ENCODE results near the gene TBX21. TPM values are rescaled to one million over a fixed set of nuclear protein-coding genes. Genes with fewer than 3 reads are reported as not detected.

TBX21 gene, protein sequence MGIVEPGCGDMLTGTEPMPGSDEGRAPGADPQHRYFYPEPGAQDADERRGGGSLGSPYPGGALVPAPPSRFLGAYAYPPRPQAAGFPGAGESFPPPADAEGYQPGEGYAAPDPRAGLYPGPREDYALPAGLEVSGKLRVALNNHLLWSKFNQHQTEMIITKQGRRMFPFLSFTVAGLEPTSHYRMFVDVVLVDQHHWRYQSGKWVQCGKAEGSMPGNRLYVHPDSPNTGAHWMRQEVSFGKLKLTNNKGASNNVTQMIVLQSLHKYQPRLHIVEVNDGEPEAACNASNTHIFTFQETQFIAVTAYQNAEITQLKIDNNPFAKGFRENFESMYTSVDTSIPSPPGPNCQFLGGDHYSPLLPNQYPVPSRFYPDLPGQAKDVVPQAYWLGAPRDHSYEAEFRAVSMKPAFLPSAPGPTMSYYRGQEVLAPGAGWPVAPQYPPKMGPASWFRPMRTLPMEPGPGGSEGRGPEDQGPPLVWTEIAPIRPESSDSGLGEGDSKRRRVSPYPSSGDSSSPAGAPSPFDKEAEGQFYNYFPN
- not detected in 2 replicates for polyA plus RNA-seq (2013)

DNA sequence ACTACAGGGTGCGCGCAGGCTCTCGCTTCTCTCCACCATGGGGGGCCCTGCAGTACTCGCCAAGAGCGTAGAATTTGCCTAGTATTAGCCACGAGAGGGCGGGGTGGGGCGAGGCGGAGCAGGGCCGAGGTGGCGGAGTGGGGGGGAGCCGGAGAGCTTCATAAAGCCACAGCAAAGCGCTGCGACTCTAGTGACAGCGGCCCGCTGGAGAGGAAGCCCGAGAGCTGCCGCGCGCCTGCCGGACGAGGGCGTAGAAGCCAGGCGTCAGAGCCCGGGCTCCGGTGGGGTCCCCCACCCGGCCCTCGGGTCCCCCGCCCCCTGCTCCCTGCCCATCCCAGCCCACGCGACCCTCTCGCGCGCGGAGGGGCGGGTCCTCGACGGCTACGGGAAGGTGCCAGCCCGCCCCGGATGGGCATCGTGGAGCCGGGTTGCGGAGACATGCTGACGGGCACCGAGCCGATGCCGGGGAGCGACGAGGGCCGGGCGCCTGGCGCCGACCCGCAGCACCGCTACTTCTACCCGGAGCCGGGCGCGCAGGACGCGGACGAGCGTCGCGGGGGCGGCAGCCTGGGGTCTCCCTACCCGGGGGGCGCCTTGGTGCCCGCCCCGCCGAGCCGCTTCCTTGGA, at the start of gene TBX21:
TSS of gene TBX21 (plus strand) at position 190 of the 627 bp plus-strand sequence. CDS start at position 409, 219 bp downstream.
- DNase-seq: peak in 1 of 2 donors; percentile 29
- H3K4me1 ChIP-seq (ENCODE audit: control insufficient read depth in 1 of 2, insufficient read depth in 2 of 2, low read length in 2 of 2): no peaks in the 10 kb centered on the region
- WGBS (ENCODE audit: extremely low coverage, insufficient coverage, insufficient read length): no CpG with 5 or more reads among the region's 73 CpGs
- no peak within 1 kb of the TSS for H3K27ac ChIP-seq (ENCODE audit: low read depth, low read length)
- no peak within 1 kb of the TSS for H3K18ac ChIP-seq (ENCODE audit: low read length)
- peak within 1 kb of the TSS; percentile 52 for H3K4me2 ChIP-seq (ENCODE audit: low read length)
- no peaks in the 10 kb centered on the region for H3K36me3 ChIP-seq (ENCODE audit: control insufficient read depth in 1 of 2, insufficient read depth in 2 of 2, low read length in 2 of 2)
- peaks cover 37% of the 10 kb centered on the region for H3K27me3 ChIP-seq (ENCODE audit: insufficient read depth, low read length)
- no peak within 1 kb of the TSS for H2AFZ ChIP-seq (ENCODE audit: insufficient read depth, low read length, poor library complexity)
- no peak within 1 kb of the TSS for H2BK120ac ChIP-seq (ENCODE audit: insufficient read depth, low read length, poor library complexity)
- H2BK12ac ChIP-seq (ENCODE audit: low read length): no peak within 1 kb of the TSS
- no peak within 1 kb of the TSS for H3K4me3 ChIP-seq (ENCODE audit: low read depth, low read length)
- no peak within 1 kb of the TSS for H4K8ac ChIP-seq (ENCODE audit: low read depth, low read length)
- no peak within 1 kb of the TSS for H3K4ac ChIP-seq (ENCODE audit: low read depth, low read length)
- H4K12ac ChIP-seq (ENCODE audit: low read depth, low read length): no peak within 1 kb of the TSS
- H2BK5ac ChIP-seq (ENCODE audit: low read depth, low read length, poor library complexity): no peak within 1 kb of the TSS
- no peak within 1 kb of the TSS for H3K14ac ChIP-seq (ENCODE audit: low read length)
- H4K91ac ChIP-seq (ENCODE audit: low read depth, low read length): no peak within 1 kb of the TSS
- no peaks in the 10 kb centered on the region for H3K79me2 ChIP-seq (ENCODE audit: control insufficient read depth, insufficient read depth, low read length, poor library complexity)
- H3K9me3 ChIP-seq (ENCODE audit: insufficient read depth, low read depth, low read length): peaks cover 2% of the 10 kb centered on the region
- H2AK5ac ChIP-seq (ENCODE audit: low read length): no peak within 1 kb of the TSS
- H3K9ac ChIP-seq (ENCODE audit: low read length): no peak within 1 kb of the TSS
- H3K79me1 ChIP-seq (ENCODE audit: low read length): no peaks in the 10 kb centered on the region
- no peak within 1 kb of the TSS for H3K23ac ChIP-seq (ENCODE audit: low read length)

DNA sequence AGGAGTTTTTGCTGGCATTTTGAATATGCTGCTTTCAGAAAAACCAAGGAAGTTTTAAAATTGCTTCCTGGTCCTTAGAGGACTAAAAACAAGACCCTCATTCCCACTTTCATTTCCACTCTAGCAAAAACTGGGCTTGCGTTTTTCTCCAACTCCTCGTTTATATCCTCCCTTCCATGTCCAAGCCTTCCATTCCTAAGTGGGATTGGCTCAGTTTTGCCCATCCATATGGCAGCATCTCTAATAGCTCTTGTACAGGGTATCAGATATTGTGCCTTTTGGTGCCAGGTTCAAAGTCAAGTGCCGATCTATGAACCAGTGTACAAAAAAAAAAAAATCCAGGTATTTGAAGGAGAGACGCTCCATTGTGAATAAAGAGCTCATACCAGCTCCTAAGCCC, 49.0 kb upstream of the TBX21 start:
- H3K4me1 ChIP-seq (ENCODE audit: control insufficient read depth in 1 of 2, insufficient read depth in 2 of 2, low read length in 2 of 2): no peaks in the 10 kb centered on the region
- no peak overlapping the region for H2AFZ ChIP-seq (ENCODE audit: insufficient read depth, low read length, poor library complexity)
- no peak overlapping the region for H4K91ac ChIP-seq (ENCODE audit: low read depth, low read length)
- H3K79me2 ChIP-seq (ENCODE audit: control insufficient read depth, insufficient read depth, low read length, poor library complexity): no peaks in the 10 kb centered on the region
- H4K8ac ChIP-seq (ENCODE audit: low read depth, low read length): no peak overlapping the region
- no peak overlapping the region for H3K14ac ChIP-seq (ENCODE audit: low read length)
- DNase-seq: no peak
- no peak overlapping the region for H2BK120ac ChIP-seq (ENCODE audit: insufficient read depth, low read length, poor library complexity)
- no peak overlapping the region for H3K4me3 ChIP-seq (ENCODE audit: low read depth, low read length)
- H2AK5ac ChIP-seq (ENCODE audit: low read length): no peak overlapping the region
- H3K27ac ChIP-seq (ENCODE audit: low read depth, low read length): no peak overlapping the region
- no peaks in the 10 kb centered on the region for H3K9me3 ChIP-seq (ENCODE audit: insufficient read depth, low read depth, low read length)
- no peaks in the 10 kb centered on the region for H3K27me3 ChIP-seq (ENCODE audit: insufficient read depth, low read length)
- H3K9ac ChIP-seq (ENCODE audit: low read length): no peak overlapping the region
- no peak overlapping the region for H2BK12ac ChIP-seq (ENCODE audit: low read length)
- no peak overlapping the region for H3K18ac ChIP-seq (ENCODE audit: low read length)
- no peak overlapping the region for H3K4me2 ChIP-seq (ENCODE audit: low read length)
- H2BK5ac ChIP-seq (ENCODE audit: low read depth, low read length, poor library complexity): no peak overlapping the region
- WGBS (ENCODE audit: extremely low coverage, insufficient coverage, insufficient read length): no CpG with 5 or more reads among the region's 4 CpGs
- H3K23ac ChIP-seq (ENCODE audit: low read length): no peak overlapping the region
- no peak overlapping the region for H3K4ac ChIP-seq (ENCODE audit: low read depth, low read length)
- no peak overlapping the region for H4K12ac ChIP-seq (ENCODE audit: low read depth, low read length)
- H3K36me3 ChIP-seq (ENCODE audit: control insufficient read depth in 1 of 2, insufficient read depth in 2 of 2, low read length in 2 of 2): peaks cover 16 to 48% of the 10 kb centered on the region in 2 experiments
- no peaks in the 10 kb centered on the region for H3K79me1 ChIP-seq (ENCODE audit: low read length)

DNA sequence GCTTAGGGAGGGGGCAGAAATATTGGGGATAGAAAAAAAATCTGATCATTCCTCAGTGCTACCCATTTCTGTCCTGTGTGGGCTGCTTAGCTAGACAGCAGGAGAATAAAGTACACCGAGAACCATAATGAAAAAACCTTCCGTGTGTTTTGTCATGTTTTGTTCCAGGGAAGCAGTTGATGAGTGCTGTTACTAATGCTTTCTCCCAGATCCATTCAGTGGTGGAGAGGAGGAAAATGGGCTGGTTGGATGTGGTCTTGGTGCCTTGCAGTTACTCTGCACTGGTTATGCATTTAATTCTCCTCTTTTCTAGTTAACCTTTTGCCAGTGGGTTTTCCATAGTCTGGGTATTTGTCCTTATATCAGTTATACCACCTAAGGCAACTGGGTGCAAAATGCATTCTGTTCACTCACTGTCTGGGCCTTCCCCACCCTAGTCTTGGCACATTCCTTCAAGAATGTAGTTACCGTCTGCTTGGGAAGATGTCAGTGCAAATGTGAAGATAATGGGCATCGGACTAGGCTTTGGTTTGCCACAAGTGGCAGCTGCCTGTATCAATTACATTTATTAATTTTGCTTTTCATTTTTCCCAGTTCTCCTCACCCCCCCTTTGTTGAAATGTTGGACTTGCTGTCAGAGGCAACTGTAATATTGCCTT, 48.4 kb upstream of the TBX21 start:
- no peak overlapping the region for H3K9ac ChIP-seq (ENCODE audit: low read length)

DNA sequence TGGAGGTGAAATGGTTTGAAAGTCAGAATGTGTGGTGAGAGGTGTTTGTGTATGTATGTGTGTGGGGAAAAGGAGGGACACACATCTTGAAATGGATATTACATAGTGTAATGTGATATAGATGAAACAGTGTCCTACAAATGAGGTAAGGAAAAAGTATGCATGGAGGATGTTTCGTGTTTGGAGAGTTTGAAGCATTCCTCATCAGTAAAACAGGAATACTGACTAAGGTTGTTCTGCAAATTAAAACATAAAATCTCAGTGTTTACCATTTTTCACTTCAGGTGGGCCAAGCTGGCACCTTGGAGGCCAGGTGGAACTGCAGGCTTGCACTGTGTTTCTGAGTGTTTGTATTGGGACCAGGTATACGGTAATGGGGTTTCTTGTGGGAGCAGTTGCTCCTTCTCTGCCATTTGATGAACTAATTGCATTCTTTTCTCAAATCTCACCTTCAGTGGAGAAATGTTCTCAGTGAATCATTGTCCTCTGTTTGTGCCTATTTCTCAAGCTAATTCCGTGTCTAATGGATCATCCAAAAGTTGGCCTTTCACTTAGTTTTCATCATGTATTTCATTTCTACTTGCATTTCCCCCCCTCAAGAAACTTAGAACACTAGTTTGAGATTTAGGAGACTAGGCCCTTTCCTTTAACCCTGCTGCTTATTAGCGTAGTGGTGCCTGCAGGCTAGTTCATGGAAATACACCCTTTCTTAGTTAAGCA, 47.3 kb upstream of the TBX21 start:
- H3K23ac ChIP-seq (ENCODE audit: low read length): no peak overlapping the region
- DNase-seq: peak; percentile 27 to 68
- no peak overlapping the region for H4K12ac ChIP-seq (ENCODE audit: low read depth, low read length)
- H3K4me2 ChIP-seq (ENCODE audit: low read length): no peak overlapping the region
- no peak overlapping the region for H2AK5ac ChIP-seq (ENCODE audit: low read length)
- no peaks in the 10 kb centered on the region for H3K79me1 ChIP-seq (ENCODE audit: low read length)
- no peaks in the 10 kb centered on the region for H3K4me1 ChIP-seq (ENCODE audit: control insufficient read depth in 1 of 2, insufficient read depth in 2 of 2, low read length in 2 of 2)
- no peak overlapping the region for H2BK12ac ChIP-seq (ENCODE audit: low read length)
- H2BK5ac ChIP-seq (ENCODE audit: low read depth, low read length, poor library complexity): no peak overlapping the region
- H3K79me2 ChIP-seq (ENCODE audit: control insufficient read depth, insufficient read depth, low read length, poor library complexity): no peaks in the 10 kb centered on the region
- no peak overlapping the region for H2BK120ac ChIP-seq (ENCODE audit: insufficient read depth, low read length, poor library complexity)
- H3K4ac ChIP-seq (ENCODE audit: low read depth, low read length): no peak overlapping the region
- H3K27ac ChIP-seq (ENCODE audit: low read depth, low read length): no peak overlapping the region
- no peak overlapping the region for H3K9ac ChIP-seq (ENCODE audit: low read length)
- no peak overlapping the region for H3K4me3 ChIP-seq (ENCODE audit: low read depth, low read length)
- WGBS (ENCODE audit: extremely low coverage, insufficient coverage, insufficient read length): no CpG with 5 or more reads among the region's 4 CpGs
- no peak overlapping the region for H3K18ac ChIP-seq (ENCODE audit: low read length)
- no peak overlapping the region for H4K8ac ChIP-seq (ENCODE audit: low read depth, low read length)
- peaks cover 11 to 34% of the 10 kb centered on the region in 2 experiments for H3K36me3 ChIP-seq (ENCODE audit: control insufficient read depth in 1 of 2, insufficient read depth in 2 of 2, low read length in 2 of 2)
- no peak overlapping the region for H3K14ac ChIP-seq (ENCODE audit: low read length)
- no peaks in the 10 kb centered on the region for H3K27me3 ChIP-seq (ENCODE audit: insufficient read depth, low read length)
- H4K91ac ChIP-seq (ENCODE audit: low read depth, low read length): no peak overlapping the region
- no peaks in the 10 kb centered on the region for H3K9me3 ChIP-seq (ENCODE audit: insufficient read depth, low read depth, low read length)
- H2AFZ ChIP-seq (ENCODE audit: insufficient read depth, low read length, poor library complexity): no peak overlapping the region

More for the DNA sequence above, 48.4 kb upstream of the TBX21 start:
- H3K27me3 ChIP-seq (ENCODE audit: insufficient read depth, low read length): no peaks in the 10 kb centered on the region
- no peak overlapping the region for H3K18ac ChIP-seq (ENCODE audit: low read length)
- no peak overlapping the region for H2BK12ac ChIP-seq (ENCODE audit: low read length)
- H3K79me2 ChIP-seq (ENCODE audit: control insufficient read depth, insufficient read depth, low read length, poor library complexity): no peaks in the 10 kb centered on the region
- H3K27ac ChIP-seq (ENCODE audit: low read depth, low read length): no peak overlapping the region
- no CpG with 5 or more reads among the region's 4 CpGs for WGBS (ENCODE audit: extremely low coverage, insufficient coverage, insufficient read length)
- H3K36me3 ChIP-seq (ENCODE audit: control insufficient read depth in 1 of 2, insufficient read depth in 2 of 2, low read length in 2 of 2): peaks cover 13 to 45% of the 10 kb centered on the region in 2 experiments
- H3K4ac ChIP-seq (ENCODE audit: low read depth, low read length): no peak overlapping the region
- no peak overlapping the region for H2BK120ac ChIP-seq (ENCODE audit: insufficient read depth, low read length, poor library complexity)
- no peak overlapping the region for H3K4me2 ChIP-seq (ENCODE audit: low read length)
- H3K4me3 ChIP-seq (ENCODE audit: low read depth, low read length): no peak overlapping the region
- no peaks in the 10 kb centered on the region for H3K9me3 ChIP-seq (ENCODE audit: insufficient read depth, low read depth, low read length)
- H3K4me1 ChIP-seq (ENCODE audit: control insufficient read depth in 1 of 2, insufficient read depth in 2 of 2, low read length in 2 of 2): no peaks in the 10 kb centered on the region
- no peak overlapping the region for H4K8ac ChIP-seq (ENCODE audit: low read depth, low read length)
- H4K12ac ChIP-seq (ENCODE audit: low read depth, low read length): no peak overlapping the region
- no peak overlapping the region for H2AK5ac ChIP-seq (ENCODE audit: low read length)
- H2AFZ ChIP-seq (ENCODE audit: insufficient read depth, low read length, poor library complexity): no peak overlapping the region
- no peak overlapping the region for H3K23ac ChIP-seq (ENCODE audit: low read length)
- H4K91ac ChIP-seq (ENCODE audit: low read depth, low read length): no peak overlapping the region
- H3K14ac ChIP-seq (ENCODE audit: low read length): no peak overlapping the region
- no peak for DNase-seq
- no peaks in the 10 kb centered on the region for H3K79me1 ChIP-seq (ENCODE audit: low read length)
- H2BK5ac ChIP-seq (ENCODE audit: low read depth, low read length, poor library complexity): no peak overlapping the region

Data from trophoblast cell (in vitro differentiated cells and primary cell).